Measurements from ENCODE around the gene AFG3L2. TPM values are rescaled to one million over a fixed set of nuclear protein-coding genes. Genes with fewer than 3 reads are reported as not detected.

Gene AFG3L2
- total and polyA plus RNA-seq, 10 of the 15 experiments (the other 5 are each of a cell fraction or from before 2014, with no cell fraction given) = 21.0 to 72.7 (median 57.7) TPM

- TF ChIP-seq REST (IDR thresholded peaks at IDR 0.05; ENCODE audit: low read depth, low read length) = no peak
- TF ChIP-seq, protein P1, sequence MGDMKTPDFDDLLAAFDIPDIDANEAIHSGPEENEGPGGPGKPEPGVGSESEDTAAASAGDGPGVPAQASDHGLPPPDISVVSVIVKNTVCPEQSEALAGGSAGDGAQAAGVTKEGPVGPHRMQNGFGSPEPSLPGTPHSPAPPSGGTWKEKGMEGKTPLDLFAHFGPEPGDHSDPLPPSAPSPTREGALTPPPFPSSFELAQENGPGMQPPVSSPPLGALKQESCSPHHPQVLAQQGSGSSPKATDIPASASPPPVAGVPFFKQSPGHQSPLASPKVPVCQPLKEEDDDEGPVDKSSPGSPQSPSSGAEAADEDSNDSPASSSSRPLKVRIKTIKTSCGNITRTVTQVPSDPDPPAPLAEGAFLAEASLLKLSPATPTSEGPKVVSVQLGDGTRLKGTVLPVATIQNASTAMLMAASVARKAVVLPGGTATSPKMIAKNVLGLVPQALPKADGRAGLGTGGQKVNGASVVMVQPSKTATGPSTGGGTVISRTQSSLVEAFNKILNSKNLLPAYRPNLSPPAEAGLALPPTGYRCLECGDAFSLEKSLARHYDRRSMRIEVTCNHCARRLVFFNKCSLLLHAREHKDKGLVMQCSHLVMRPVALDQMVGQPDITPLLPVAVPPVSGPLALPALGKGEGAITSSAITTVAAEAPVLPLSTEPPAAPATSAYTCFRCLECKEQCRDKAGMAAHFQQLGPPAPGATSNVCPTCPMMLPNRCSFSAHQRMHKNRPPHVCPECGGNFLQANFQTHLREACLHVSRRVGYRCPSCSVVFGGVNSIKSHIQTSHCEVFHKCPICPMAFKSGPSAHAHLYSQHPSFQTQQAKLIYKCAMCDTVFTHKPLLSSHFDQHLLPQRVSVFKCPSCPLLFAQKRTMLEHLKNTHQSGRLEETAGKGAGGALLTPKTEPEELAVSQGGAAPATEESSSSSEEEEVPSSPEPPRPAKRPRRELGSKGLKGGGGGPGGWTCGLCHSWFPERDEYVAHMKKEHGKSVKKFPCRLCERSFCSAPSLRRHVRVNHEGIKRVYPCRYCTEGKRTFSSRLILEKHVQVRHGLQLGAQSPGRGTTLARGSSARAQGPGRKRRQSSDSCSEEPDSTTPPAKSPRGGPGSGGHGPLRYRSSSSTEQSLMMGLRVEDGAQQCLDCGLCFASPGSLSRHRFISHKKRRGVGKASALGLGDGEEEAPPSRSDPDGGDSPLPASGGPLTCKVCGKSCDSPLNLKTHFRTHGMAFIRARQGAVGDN (IDR thresholded peaks at IDR 0.05) = no peak
Observed at GRCh38 chr18:12309683-12310198, 67.3 kb downstream of the AFG3L2 start (continued).

Measured in GM12878 (cell line).